ENCODE data around the gene PCDHB2.
"Not testable (repeated sequence)": the region's sequence is repeated elsewhere in the genome, so short reads cannot be mapped to it uniquely, and the experiment has no call there.

Gene PCDHB2

DNA sequence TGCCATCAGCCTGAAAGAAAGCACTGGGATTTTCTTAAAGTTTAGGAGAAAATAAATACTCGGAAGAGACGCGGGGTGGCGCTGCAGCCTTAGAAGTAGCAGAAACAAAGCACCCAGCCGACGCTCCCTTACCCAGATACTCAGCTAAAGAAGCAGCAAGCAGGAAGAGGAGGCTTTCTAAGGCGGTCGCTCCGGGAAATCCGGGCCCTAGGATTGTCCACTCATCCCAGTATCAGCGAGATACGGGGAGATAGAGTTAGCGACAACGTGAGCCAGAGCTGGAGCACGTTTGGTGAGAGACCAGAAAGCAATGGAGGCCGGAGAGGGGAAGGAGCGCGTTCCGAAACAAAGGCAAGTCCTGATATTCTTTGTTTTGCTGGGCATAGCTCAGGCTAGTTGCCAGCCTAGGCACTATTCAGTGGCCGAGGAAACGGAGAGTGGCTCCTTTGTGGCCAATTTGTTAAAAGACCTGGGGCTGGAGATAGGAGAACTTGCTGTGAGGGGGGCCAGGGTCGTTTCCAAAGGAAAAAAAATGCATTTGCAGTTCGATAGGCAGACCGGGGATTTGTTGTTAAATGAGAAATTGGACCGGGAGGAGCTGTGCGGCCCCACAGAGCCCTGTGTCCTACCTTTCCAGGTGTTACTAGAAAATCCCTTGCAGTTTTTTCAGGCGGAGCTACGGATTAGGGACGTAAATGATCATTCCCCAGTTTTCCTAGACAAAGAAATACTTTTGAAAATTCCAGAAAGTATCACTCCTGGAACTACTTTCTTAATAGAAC lies at the start of gene PCDHB2:
PCDHB2 (plus strand) TSS at position 135 of the 782 bp plus-strand sequence; CDS start at position 311, 176 bp downstream.
- FAIRE-seq, result no peak

DNA sequence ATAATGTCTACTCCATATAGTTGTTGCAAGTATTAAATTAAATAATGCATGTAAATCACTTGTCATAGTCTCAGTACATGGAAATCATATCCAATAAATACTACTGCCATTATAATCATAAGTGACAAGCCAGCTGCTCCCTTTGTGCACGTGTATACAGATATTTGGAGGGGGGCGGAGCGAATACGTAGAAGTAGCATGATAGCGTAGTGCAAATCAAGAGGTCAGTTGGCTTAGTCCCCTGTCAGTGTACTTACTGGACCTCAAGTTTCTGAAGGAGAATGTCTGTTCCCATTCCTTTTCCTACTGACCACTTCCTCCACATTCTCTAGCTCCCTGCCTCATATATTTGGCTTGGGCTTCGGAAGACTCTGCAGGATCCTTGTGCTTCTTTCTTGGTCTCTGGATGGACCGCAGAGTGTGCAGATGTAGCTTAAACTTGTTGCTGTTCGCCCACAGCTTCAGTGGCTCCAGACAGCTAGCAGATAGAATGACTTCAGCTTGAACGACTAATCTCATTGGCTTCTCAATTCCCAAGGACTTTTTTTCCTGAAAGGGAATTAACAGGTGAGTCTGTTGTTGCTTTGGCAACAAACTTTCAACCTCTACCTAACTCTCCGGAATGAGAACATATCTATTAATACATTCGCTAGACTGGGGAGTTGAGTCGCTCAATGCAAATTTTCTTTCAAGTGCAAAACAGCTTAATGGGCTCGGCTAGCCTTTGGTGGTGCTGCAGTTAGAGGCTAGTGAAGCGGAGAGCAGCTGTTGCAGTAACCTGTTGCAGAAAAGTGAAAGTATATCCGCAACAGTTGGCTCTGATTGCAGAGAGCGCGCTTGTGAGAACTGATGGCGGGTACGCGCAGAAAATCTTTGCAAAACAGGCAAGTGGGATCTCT lies 43.5 kb upstream of the PCDHB2 start, which contains the start of gene PCDHB1:
PCDHB1 (plus strand) TSS at position 753 of the 899 bp plus-strand sequence; CDS start at position 850, 97 bp downstream.
- no peak for FAIRE-seq

DNA sequence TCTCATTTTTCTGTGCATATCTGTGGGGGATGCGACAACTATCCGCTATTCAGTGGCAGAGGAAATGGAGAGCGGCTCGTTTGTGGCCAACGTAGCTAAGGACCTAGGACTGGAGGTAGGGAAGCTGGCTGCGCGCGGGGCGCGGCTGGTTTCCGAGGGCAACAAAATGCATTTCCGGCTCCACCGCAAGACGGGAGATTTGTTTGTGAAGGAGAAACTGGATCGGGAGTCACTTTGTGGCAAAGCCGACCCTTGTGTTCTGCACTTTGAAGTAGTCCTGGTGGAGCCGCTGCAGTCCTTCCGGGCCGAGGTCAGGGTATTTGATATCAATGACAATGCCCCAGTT lies 42.9 kb upstream of the PCDHB2 start:
- FAIRE-seq, result no peak

DNA sequence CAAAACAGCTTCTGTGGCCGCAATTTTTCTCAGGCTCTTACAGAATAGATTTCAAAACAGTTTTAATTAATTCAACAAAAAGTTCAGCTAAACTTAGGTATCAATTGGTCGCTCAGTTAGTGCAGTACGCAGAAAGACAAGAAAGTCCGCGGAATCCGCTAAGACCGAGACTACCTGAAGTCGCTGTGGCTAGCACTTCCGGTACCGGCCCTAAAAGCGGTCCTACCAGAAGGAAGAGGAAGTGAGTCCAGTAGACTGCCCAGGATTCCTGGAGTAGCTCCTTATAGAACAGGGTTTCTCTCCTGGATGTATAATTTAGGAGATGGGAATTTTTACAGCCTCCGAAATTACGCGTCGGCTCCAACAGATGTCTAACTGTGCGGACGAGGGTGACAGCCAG lies 16.6 kb upstream of the PCDHB2 start:
- no peak for FAIRE-seq

DNA sequence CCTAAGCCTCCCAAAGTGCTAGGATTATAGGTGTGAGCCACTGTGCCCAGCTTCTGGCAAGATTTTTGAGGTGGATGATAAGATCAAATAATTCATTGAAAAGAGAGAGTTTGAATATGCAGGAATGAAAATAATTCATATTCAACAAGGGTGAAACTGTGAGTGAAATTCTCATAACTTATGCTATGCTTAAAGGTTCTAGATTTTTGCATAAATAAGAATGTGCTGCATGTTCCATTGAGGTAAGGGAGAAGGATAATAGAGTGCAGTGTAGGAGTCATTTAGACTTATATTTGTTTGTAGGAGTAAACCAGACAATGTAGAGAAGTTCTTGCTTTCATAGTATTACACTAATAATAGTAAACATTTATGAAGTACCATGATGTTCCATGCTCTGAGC lies 12.2 kb upstream of the PCDHB2 start:
- FAIRE-seq, result no peak

DNA sequence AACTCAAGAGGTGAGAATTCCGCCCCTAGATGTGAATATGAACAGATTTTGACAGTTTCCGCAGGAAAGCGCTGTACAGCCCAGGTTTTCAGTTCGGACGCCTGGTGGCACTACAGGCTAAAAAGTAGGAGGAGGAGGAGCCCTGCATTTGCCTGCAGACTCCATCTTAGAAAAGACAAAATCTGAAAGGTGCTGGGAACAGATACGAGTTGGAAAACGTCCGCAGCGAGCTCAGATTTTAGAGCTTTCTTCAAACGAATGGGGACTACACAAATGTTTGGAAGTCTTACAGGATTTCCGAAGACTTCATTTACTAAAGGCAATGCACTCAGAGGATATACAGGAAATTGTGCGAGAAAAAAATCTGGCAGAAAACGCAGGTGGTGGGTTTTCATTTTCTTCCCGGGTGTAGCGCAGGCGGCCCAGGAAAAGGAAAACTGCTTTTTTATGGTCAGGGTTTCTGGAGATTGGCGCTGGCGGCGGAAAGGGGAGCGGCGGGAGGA lies 9.9 kb upstream of the PCDHB2 start:
- no peak for FAIRE-seq

DNA sequence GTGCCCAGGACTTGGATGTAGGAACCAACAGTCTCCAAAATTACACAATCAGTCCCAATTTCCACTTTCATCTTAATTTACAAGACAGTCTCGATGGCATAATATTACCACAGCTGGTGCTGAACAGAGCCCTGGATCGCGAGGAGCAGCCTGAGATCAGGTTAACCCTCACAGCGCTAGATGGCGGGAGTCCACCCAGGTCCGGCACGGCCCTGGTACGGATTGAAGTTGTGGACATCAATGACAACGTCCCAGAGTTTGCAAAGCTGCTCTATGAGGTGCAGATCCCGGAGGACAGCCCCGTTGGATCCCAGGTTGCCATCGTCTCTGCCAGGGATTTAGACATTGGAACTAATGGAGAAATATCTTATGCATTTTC lies 837 bp downstream of the PCDHB2 start:
- no peak for FAIRE-seq

DNA sequence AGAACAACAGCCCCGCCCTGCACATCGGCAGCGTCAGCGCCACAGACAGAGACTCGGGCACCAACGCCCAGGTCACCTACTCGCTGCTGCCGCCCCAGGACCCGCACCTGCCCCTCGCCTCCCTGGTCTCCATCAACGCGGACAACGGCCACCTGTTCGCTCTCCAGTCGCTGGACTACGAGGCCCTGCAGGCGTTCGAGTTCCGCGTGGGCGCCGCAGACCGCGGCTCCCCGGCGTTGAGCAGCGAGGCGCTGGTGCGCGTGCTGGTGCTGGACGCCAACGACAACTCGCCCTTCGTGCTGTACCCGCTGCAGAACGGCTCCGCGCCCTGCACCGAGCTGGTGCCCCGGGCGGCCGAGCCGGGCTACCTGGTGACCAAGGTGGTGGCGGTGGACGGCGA lies 1.8 kb downstream of the PCDHB2 start:
- FAIRE-seq, result not testable (repeated sequence)

DNA sequence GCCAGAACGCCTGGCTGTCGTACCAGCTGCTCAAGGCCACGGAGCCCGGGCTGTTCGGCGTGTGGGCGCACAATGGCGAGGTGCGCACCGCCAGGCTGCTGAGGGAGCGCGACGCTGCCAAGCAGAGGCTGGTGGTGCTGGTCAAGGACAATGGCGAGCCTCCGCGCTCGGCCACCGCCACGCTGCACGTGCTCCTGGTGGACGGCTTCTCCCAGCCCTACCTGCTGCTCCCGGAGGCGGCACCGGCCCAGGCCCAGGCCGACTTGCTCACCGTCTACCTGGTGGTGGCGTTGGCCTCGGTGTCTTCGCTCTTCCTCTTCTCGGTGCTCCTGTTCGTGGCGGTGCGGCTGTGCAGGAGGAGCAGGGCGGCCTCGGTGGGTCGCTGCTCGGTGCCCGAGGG lies 2.2 kb downstream of the PCDHB2 start:
- not testable (repeated sequence) for FAIRE-seq

DNA sequence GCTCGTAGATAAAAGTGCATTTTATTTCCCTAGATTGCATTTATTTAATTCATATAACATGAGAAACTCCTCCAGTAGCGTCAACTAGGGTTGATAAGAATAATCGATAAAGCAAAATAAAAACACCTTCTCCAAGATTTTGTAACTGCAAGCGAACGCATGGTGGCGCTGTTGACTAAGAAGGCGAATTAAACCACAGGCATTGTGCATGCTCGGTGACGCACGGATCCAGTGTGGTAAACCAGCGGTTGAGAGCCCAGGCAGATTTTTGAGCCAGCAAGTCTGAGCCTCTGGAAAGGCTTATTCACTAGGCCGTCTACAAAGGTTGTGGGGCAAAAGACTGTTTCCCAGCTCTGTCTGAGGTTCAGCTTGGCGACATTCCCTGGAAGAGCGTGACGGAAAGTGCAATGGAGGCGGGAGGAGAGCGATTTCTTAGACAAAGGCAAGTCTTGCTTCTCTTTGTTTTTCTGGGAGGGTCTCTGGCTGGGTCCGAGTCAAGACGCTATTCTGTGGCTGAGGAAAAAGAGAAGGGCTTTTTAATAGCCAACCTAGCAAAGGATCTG lies 5.9 kb downstream of the PCDHB2 start, which contains the start of gene PCDHB3:
PCDHB3 (plus strand) TSS at position 231 of the 563 bp plus-strand sequence; CDS start at position 408, 177 bp downstream.
- FAIRE-seq, result no peak

DNA sequence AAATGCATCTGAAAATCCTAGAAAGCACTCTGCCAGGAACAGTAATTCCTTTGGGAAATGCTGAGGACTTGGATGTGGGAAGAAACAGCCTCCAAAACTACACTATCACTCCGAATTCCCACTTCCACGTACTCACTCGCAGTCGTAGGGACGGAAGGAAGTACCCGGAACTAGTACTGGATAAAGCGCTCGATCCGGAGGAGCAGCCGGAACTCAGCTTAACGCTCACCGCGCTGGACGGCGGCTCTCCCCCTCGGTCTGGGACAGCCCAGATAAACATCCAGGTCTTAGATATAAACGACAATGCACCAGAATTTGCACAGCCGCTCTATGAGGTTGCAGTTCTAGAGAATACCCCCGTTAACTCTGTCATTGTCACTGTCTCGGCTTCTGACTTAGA lies 6.6 kb downstream of the PCDHB2 start:
- FAIRE-seq, result no peak

DNA sequence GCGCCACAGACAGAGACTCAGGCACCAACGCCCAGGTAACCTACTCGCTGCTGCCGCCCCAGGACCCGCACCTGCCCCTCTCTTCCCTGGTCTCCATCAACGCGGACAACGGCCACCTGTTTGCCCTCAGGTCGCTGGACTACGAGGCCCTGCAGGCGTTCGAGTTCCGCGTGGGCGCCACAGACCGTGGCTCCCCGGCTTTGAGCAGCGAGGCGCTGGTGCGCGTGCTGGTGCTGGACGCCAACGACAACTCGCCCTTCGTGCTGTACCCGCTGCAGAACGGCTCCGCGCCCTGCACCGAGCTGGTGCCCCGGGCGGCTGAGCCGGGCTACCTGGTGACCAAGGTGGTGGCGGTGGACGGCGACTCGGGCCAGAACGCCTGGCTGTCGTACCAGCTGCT lies 7.7 kb downstream of the PCDHB2 start:
- not testable (repeated sequence) for FAIRE-seq

DNA sequence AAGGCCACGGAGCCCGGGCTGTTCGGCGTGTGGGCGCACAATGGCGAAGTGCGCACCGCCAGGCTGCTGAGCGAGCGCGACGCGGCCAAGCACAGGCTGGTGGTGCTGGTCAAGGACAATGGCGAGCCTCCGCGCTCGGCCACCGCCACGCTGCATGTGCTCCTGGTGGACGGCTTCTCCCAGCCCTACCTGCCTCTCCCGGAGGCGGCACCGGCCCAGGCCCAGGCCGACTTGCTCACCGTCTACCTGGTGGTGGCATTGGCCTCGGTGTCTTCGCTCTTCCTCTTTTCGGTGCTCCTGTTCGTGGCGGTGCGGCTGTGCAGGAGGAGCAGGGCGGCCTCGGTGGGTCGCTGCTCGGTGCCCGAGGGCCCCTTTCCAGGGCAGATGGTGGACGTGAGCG lies 8.1 kb downstream of the PCDHB2 start:
- not testable (repeated sequence) for FAIRE-seq

DNA sequence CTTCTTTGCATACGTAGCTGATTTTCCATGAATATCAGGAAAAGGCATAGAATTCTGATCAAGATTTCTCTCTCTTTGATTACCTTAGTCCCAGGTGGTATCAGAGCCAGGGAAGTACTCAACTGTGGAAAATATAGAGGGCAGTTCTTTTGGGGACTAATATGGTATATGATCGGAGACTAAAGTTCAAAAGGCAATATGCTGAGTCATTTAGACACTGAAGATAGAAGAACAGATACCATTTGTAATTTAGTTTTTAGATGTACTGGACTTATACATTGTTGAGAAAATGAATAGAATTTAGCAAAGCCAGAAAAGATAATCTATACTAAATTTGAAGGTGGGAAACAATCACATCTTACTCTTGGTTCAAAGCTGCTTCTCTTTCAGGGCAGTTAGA lies 10.9 kb downstream of the PCDHB2 start:
- FAIRE-seq, result no peak

DNA sequence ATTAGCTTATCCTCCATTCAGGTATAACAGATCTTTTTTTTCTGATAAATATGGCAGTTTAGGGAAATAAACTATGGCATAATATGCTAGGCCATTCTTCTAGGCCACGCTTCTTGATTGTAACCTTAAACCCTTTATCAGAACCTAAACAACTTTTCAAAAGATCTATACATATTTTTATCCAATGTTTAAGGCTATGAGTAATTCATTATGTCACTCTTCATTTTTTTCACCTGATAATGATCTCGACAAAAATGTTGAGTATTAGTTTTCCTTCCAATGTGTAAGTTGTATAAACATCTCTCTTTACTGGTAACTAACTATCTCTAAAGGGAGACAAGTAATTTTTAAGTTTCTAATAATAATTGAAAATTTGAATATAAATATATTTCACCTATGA lies 24.8 kb downstream of the PCDHB2 start:
- no peak for FAIRE-seq

DNA sequence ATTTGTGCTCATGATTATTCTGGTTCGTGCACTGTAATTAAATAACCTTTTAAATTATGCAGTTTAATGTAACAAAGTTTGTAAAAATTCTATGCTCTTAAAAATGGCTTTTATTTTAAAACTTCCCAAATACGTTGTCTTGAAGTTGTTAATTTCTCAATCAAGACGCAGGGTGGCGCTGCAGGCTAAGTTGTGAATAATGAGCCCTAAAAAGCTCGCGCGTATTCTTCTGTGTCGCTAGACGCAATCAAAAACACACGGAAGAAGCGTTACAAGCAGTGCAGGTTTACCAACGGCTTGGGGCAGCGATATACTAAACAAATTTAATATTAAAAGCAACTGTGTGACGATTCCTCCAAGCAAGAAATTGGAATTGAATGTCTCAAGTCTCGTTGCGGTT lies 27.1 kb downstream of the PCDHB2 start, which contains the start of gene PCDHB4:
PCDHB4 (plus strand) TSS at position 256 of the 400 bp plus-strand sequence. CDS start 181 bp downstream, outside the sequence.
- FAIRE-seq, result no peak

DNA sequence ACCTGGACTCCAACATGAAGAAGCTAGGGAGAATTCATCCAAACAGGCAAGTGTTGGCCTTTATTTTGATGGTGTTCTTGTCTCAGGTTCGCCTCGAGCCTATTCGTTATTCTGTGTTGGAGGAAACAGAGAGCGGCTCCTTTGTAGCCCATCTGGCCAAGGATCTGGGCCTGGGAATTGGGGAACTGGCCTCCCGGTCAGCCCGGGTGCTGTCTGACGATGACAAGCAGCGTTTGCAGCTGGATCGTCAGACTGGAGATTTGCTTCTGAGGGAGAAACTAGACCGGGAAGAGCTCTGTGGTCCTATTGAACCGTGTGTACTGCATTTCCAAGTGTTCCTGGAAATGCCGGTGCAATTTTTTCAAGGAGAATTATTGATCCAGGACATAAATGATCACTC lies 27.6 kb downstream of the PCDHB2 start:
- no peak for FAIRE-seq

DNA sequence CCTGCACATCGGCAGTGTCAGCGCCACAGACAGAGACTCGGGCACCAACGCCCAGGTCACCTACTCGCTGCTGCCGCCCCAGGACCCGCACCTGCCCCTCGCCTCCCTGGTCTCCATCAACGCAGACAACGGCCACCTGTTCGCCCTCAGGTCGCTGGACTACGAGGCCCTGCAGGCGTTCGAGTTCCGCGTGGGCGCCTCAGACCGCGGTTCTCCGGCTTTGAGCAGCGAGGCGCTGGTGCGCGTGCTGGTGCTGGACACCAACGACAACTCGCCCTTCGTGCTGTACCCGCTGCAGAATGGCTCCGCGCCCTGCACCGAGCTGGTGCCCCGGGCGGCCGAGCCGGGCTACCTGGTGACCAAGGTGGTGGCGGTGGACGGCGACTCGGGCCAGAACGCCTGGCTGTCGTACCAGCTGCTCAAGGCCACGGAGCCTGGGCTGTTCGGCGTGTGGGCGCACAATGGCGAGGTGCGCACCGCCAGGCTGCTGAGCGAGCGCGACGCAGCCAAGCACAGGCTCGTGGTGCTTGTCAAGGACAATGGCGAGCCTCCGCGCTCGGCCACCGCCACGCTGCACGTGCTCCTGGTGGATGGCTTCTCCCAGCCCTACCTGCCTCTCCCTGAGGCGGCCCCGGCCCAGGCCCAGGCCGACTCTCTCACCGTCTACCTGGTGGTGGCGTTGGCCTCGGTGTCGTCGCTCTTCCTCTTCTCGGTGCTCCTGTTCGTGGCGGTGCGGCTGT lies 29.2 kb downstream of the PCDHB2 start:
- not testable (repeated sequence) for FAIRE-seq

DNA sequence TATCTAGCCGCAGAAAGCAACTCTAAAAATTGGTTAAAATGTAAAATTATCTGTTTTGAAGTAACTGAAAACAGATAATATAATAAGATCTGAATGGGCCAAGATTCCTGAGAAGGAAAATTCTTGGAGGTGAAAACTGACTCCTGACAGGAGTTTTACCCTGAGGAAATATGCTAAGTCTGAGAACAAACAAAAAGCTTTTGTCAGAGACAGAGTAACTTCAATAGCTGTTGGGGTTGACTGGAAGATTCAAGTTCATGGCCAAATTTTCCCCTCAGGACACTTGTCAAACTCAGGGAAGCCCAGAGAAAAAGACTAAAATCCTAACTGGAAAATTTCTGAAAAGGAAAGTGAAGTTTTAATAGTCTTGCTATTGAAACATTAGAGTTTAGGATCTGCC lies 32.9 kb downstream of the PCDHB2 start:
- no peak for FAIRE-seq

DNA sequence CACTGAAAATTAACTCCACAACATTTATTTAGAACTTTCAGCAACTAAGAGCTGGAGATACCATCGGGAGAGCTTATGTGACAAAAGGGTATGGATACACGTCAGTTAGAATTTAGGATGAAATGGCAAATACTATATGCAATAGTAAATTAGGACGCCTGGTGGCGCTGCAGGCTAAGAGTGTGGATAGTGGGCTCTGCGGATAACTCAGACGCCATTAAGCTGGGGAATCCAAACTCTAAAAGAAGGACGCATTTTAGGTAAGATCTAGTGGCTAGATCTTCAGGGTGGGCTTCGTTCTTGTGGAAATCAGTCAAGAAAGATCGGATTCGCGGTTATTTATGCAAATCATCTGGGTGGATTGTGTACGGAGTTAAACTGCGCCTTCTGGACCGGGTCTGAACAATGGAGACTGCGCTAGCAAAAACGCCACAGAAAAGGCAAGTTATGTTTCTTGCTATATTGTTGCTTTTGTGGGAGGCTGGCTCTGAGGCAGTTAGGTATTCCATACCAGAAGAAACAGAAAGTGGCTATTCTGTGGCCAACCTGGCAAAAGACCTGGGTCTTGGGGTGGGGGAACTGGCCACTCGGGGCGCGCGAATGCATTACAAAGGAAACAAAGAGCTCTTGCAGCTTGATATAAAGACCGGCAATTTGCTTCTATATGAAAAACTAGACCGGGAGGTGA lies 40.8 kb downstream of the PCDHB2 start, which contains the start of gene PCDHB5:
PCDHB5 (plus strand) TSS at position 177 of the 688 bp plus-strand sequence; CDS start at position 406, 229 bp downstream.
- no peak for FAIRE-seq

DNA sequence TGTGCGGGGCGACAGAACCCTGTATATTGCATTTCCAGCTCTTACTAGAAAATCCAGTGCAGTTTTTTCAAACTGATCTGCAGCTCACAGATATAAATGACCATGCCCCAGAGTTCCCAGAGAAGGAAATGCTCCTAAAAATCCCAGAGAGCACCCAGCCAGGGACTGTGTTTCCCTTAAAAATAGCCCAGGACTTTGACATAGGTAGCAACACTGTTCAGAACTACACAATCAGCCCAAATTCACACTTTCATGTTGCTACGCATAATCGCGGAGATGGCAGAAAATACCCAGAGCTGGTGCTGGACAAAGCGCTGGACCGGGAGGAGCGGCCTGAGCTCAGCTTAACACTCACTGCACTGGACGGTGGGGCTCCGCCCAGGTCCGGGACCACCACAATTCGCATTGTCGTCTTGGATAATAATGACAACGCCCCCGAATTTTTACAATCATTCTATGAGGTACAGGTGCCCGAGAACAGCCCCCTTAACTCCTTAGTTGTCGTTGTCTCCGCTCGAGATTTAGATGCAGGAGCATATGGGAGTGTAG lies 41.4 kb downstream of the PCDHB2 start:
- no peak for FAIRE-seq

All from endometrium (tissue), 2 donors.